ENCODE measurements around the gene DPP3. TPM values are rescaled to one million over a fixed set of nuclear protein-coding genes. Genes with fewer than 3 reads are reported as not detected.

Gene DPP3
- total RNA-seq, 2 experiments from 2014 or later = 72.4 to 75.8 TPM

DNA sequence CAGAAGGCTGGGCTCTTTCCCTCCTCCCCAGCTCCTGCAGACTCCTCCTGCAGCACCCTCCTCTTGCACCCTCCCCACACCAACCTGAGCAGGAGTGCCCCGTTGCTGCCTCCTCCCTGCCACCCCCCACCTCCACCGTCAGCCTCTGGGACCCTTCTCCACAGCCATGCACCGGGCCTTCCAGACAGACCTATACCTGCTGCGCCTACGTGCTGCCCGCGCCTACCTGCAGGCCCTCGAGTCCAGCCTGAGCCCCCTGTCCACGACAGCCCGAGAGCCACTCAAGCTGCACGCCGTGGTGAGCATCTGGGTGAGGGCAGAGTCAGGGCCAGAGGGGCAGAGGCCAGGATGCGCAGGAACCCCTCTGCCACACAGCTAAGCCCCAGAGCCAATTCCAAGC, 49.4 kb downstream of the DPP3 start:
- no peak for ATAC-seq
- Mint-ChIP-seq H3K27me3 (no peaks in the 10 kb centered on the region), H3K4me1 (ENCODE audit: low read depth) (no peaks in the 10 kb centered on the region), H3K36me3 (ENCODE audit: low read depth) (peaks cover 4% of the 10 kb centered on the region), H3K9me3 (no peaks in the 10 kb centered on the region), H3K27ac (no peak overlapping the region), H3K4me3 (no peak overlapping the region)
- TF ChIP-seq, protein P1, sequence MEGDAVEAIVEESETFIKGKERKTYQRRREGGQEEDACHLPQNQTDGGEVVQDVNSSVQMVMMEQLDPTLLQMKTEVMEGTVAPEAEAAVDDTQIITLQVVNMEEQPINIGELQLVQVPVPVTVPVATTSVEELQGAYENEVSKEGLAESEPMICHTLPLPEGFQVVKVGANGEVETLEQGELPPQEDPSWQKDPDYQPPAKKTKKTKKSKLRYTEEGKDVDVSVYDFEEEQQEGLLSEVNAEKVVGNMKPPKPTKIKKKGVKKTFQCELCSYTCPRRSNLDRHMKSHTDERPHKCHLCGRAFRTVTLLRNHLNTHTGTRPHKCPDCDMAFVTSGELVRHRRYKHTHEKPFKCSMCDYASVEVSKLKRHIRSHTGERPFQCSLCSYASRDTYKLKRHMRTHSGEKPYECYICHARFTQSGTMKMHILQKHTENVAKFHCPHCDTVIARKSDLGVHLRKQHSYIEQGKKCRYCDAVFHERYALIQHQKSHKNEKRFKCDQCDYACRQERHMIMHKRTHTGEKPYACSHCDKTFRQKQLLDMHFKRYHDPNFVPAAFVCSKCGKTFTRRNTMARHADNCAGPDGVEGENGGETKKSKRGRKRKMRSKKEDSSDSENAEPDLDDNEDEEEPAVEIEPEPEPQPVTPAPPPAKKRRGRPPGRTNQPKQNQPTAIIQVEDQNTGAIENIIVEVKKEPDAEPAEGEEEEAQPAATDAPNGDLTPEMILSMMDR (IDR thresholded peaks at IDR 0.05) = no peak
- ChIA-PET CTCF (interaction anchor here (0.6 kb wide), 1 partner anchor 148 kb away, joined by 3 read pairs; no protein-coding TSS in a partner anchor), POLR2A (interaction anchor here (1.1 kb wide), 1 partner anchor 13 kb away, joined by 3 read pairs; no protein-coding TSS in a partner anchor)
- DNase-seq = no peak
- intact Hi-C loops (cut with micrococcal nuclease) = no loop called here

DNA sequence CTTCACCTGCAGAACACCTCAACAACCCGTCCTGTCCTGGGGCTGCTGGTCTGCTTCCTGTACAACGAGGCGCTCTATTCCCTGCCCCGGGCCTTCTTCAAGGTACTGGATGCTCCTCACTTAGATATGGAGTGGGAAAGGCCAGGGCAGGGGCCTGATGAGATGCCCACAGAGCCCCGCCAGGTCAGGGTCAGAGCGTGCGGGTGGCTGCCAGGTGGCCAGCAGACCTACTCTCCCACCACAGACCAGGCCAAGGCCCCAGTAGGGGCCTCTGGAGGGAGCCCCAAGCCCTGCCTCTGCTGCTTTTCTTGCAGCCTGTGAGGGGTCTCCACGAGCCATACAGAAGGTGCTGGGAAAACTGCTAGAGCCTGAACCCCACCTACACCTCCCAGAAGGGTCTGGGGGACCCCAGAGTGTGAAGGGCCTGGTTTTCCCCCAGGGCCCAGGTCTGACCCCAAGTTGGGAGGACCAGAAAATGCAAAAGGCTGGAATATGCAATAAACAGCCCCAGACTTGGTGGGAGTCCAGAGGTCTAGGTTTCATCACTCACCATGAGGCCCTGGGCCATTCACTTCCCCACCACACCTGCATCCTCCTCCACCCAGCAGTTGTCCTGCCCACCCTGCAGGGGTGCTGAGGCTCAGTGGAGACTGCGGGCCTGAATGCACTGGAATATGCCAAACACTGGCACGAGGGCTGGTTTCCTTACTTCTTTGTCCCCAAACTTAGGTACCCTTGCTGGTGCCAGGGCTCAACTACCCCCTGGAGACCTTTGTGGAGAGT, 50.9 kb downstream of the DPP3 start:
- no peak for DNase-seq
- CTCF ChIA-PET = no interaction called here
- no peaks in the 10 kb centered on the region for H3K27me3 Mint-ChIP-seq
- TF ChIP-seq, protein P1 (IDR thresholded peaks at IDR 0.05) = no peak
- intact Hi-C loops (cut with micrococcal nuclease) = no loop called here
- no peak overlapping the region for H3K27ac Mint-ChIP-seq
- no peak for ATAC-seq
- H3K4me3 Mint-ChIP-seq = no peak overlapping the region
- POLR2A ChIA-PET = interaction anchor here (1.1 kb wide), 1 partner anchor 12 kb away, joined by 3 read pairs; no protein-coding TSS in a partner anchor
- no peaks in the 10 kb centered on the region for H3K9me3 Mint-ChIP-seq
- H3K4me1 Mint-ChIP-seq (ENCODE audit: low read depth) = no peaks in the 10 kb centered on the region
- peaks cover 7% of the 10 kb centered on the region for H3K36me3 Mint-ChIP-seq (ENCODE audit: low read depth)

- H3K4me3 Mint-ChIP-seq = no peak overlapping the region
- intact Hi-C loops (cut with micrococcal nuclease) = no loop called here
- TF ChIP-seq, protein P1 (IDR thresholded peaks at IDR 0.05) = no peak
- POLR2A ChIA-PET = interaction anchor here (0.7 to 1.6 kb wide), 2 partner anchors 12 to 39 kb away, joined by 3 to 4 read pairs; no protein-coding TSS in a partner anchor
- no peaks in the 10 kb centered on the region for H3K9me3 Mint-ChIP-seq
- no peaks in the 10 kb centered on the region for H3K4me1 Mint-ChIP-seq (ENCODE audit: low read depth)
- no peak for DNase-seq
- H3K27ac Mint-ChIP-seq = no peak overlapping the region
- no peak for ATAC-seq
- no peaks in the 10 kb centered on the region for H3K27me3 Mint-ChIP-seq
- CTCF ChIA-PET = interaction anchor here (1.6 kb wide), 1 partner anchor 145 kb away, joined by 4 read pairs; no protein-coding TSS in a partner anchor
- peaks cover 7% of the 10 kb centered on the region for H3K36me3 Mint-ChIP-seq (ENCODE audit: low read depth)
These were observed 51.6 kb downstream of the DPP3 start for GRCh38 chr11:66531841-66532240.

DNA sequence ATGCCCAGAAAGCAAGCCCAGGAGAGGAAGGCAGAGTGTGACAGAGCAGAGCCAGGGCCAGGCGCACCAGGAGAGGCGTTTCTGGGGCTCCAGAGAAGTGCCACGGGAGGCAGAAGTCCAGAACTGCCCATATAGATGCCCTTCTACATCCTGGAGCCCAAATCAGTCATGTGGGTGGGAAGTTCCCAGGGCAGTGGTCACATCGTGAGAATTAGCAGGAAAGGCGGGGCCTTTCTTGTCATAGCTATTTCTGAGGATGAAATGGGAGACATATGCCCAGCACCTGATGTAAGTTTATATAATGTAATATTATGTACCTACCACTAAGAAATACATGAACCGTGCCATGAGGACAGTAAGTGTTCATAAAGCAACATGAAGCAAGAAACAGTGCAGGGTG, 52.5 kb downstream of the DPP3 start:
- ChIA-PET CTCF (interaction anchor here (1.6 kb wide), 1 partner anchor 146 kb away, joined by 4 read pairs; no protein-coding TSS in a partner anchor), POLR2A (interaction anchor here (0.7 to 3.1 kb wide), 3 partner anchors 10 to 40 kb away, joined by 3 to 7 read pairs (median 4); no protein-coding TSS in a partner anchor)
- H3K4me1 Mint-ChIP-seq (ENCODE audit: low read depth) = no peaks in the 10 kb centered on the region

More for the DNA sequence above, 52.5 kb downstream of the DPP3 start:
- no peak for DNase-seq
- intact Hi-C loops (cut with micrococcal nuclease) = no loop called here
- no peak overlapping the region for H3K27ac Mint-ChIP-seq
- no peak for ATAC-seq
- TF ChIP-seq, protein P1 (IDR thresholded peaks at IDR 0.05) = no peak
- peaks cover 10% of the 10 kb centered on the region for H3K36me3 Mint-ChIP-seq (ENCODE audit: low read depth)
- H3K9me3 Mint-ChIP-seq = no peaks in the 10 kb centered on the region
- no peaks in the 10 kb centered on the region for H3K27me3 Mint-ChIP-seq
- no peak overlapping the region for H3K4me3 Mint-ChIP-seq

Measured in activated CD8-positive, alpha-beta T cell treated with anti-CD3 and anti-CD28 coated beads for 36 hours (primary cell).